Activated T-helper 17 cell treated with anti-CD3 and anti-CD28 coated beads, Interleukin-2, amount 50 U/mL, for 72 hours (primary cell): Measurements from ENCODE around the gene ANXA8. TPM values are rescaled to one million over a fixed set of nuclear protein-coding genes. Genes with fewer than 3 reads are reported as not detected.
"Not testable (repeated sequence)": the region's sequence is repeated elsewhere in the genome, so short reads cannot be mapped to it uniquely, and the experiment has no call there.

Experiments used
- ATAC-seq: fragments of 150-1000 bp; cut with Tn5 transposase; replicated peaks from 2 replicates; pipeline ENCODE4 v1.10.0; 2021; ENCODE audit warnings: mild to moderate bottlenecking, moderate library complexity
- H3K27ac Mint-ChIP-seq: one replicate; pipeline ENCODE4 v1.8.0; 2022; ENCODE audit warnings: mixed read lengths
- H3K27me3 Mint-ChIP-seq: one replicate; pipeline ENCODE4 v1.8.0; 2022; ENCODE audit warnings: mixed read lengths
- H3K36me3 Mint-ChIP-seq: one replicate; pipeline ENCODE4 v1.8.0; 2022; ENCODE audit warnings: low read depth, mild to moderate bottlenecking, mixed read lengths
- H3K4me1 Mint-ChIP-seq: one replicate; pipeline ENCODE4 v1.8.0; 2022; ENCODE audit warnings: mixed read lengths
- H3K4me3 Mint-ChIP-seq: one replicate; pipeline ENCODE4 v1.8.0; 2022; ENCODE audit warnings: mild to moderate bottlenecking, mixed read lengths
- H3K9me3 Mint-ChIP-seq: one replicate; pipeline ENCODE4 v1.8.0; 2022; ENCODE audit warnings: mixed read lengths
- total RNA-seq, 2 donors: library from RNA; stranded (reverse); gene quantifications; one replicate each; pipeline ENCODE4 v1.2.3, GENCODE V29; 2022

ANXA8 gene
- total RNA-seq, 2 donors from 2014 or later: not detected

- H3K9me3 Mint-ChIP-seq, H3K27me3 Mint-ChIP-seq, H3K4me3 Mint-ChIP-seq, H3K4me1 Mint-ChIP-seq, H3K27ac Mint-ChIP-seq, H3K36me3 Mint-ChIP-seq: not testable (repeated sequence)
- ATAC-seq: peak; percentile 97
Measured at GRCh38 chr10:47472647-47473046, 11.3 kb downstream of the ANXA8 start.

DNA sequence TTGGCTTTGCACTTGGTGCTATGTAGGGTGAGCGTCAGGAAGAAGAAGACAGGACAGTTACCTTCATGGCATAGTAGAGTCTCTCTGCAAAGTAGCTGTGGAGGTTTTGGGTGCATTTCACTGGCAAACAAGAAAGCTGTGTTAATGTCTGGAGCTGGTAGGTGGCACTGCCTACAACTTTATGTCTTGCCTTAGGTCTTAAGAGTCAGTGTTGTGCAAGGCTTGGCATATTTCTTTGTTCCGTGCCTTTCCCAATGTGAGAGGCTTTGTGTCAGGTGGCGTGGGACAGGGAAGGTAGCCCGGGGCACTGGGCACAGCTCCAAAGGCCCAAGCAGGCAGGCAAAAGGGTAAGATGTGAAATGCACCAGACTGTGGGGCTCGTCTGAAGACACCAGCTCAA, 11.8 kb downstream of the ANXA8 start:
- not testable (repeated sequence) for H3K27me3 Mint-ChIP-seq, H3K36me3 Mint-ChIP-seq, H3K9me3 Mint-ChIP-seq, H3K27ac Mint-ChIP-seq, H3K4me1 Mint-ChIP-seq, H3K4me3 Mint-ChIP-seq, ATAC-seq

GRCh38 chr10:47468731-47469528, 15.0 kb downstream of the ANXA8 start:
- not testable (repeated sequence) for H3K27me3 Mint-ChIP-seq, H3K27ac Mint-ChIP-seq

DNA sequence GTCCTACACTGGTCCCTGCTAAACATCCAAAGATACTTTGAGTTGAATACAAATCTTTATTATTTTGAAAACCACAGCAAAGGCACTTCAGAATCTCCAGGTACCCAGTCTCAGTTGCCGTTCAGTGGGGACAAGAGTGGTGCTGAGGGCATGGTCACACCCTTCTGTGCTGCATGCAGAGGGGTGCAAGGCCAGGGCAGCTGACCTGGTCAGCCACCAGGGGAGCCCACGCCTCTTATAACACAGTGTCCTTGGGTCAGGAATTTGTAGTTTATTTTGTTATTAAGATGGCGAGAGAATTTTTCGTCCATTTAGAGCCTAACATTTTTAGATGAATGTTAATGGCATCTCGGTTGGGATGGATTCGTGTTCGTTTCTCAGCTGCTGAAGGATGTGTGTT, 16.0 kb downstream of the ANXA8 start:
- ATAC-seq, H3K36me3 Mint-ChIP-seq, H3K4me3 Mint-ChIP-seq, H3K27ac Mint-ChIP-seq, H3K9me3 Mint-ChIP-seq, H3K4me1 Mint-ChIP-seq, H3K27me3 Mint-ChIP-seq: not testable (repeated sequence)

More at GRCh38 chr10:47468731-47469528, 15.0 kb downstream of the ANXA8 start:
- ATAC-seq, H3K4me1 Mint-ChIP-seq, H3K36me3 Mint-ChIP-seq, H3K9me3 Mint-ChIP-seq, H3K4me3 Mint-ChIP-seq: not testable (repeated sequence)

- not testable (repeated sequence) for H3K4me3 Mint-ChIP-seq, H3K9me3 Mint-ChIP-seq, H3K27me3 Mint-ChIP-seq, ATAC-seq, H3K27ac Mint-ChIP-seq, H3K36me3 Mint-ChIP-seq, H3K4me1 Mint-ChIP-seq
Measured at GRCh38 chr10:47467458-47467857, 16.5 kb downstream of the ANXA8 start.

DNA sequence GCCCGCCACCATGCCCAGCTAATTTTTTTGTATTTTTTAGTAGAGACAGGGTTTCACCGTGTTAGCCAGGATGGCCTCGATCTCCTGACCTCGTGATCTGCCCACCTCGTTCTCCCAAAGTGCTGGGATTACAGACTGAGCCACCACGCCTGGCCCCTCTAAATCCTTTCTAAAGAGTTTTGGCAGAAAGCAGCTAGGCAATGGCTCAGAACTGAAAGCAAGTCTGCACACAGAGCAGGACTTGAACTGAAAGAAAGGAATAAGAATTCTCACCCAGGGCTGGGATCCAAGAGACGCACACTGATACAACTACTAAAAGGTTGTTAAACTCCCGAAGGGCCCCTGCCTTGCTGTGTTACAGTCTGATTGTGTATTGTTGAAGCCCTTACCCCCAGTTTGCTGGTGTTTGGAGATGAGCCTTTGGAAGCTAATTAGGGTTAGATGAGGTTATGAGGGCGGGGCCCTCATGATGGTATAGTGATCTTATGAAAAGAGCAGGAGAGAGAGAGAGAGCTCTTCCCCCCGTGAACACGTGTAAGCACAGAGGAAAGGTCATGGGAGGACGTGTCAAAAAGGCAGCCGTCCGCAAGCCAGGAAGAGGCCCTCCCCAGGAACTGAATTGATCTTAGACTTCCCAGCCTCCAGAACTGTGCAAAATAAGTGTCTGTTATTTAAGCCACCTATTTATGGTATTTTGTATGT, 18.5 kb downstream of the ANXA8 start:
- H3K27me3 Mint-ChIP-seq, H3K9me3 Mint-ChIP-seq, H3K4me1 Mint-ChIP-seq, H3K4me3 Mint-ChIP-seq, H3K36me3 Mint-ChIP-seq, H3K27ac Mint-ChIP-seq, ATAC-seq: not testable (repeated sequence)

- H3K4me3 Mint-ChIP-seq, H3K36me3 Mint-ChIP-seq, H3K4me1 Mint-ChIP-seq, H3K27ac Mint-ChIP-seq, H3K9me3 Mint-ChIP-seq, H3K27me3 Mint-ChIP-seq, ATAC-seq: not testable (repeated sequence)
Measured at GRCh38 chr10:47462577-47463358, 21.1 kb downstream of the ANXA8 start.

- H3K4me3 Mint-ChIP-seq, H3K27ac Mint-ChIP-seq, H3K27me3 Mint-ChIP-seq, H3K36me3 Mint-ChIP-seq, H3K9me3 Mint-ChIP-seq, H3K4me1 Mint-ChIP-seq: not testable (repeated sequence)
- peak; percentile 61 for ATAC-seq
Measured at GRCh38 chr10:47461261-47461687, 22.6 kb downstream of the ANXA8 start.

DNA sequence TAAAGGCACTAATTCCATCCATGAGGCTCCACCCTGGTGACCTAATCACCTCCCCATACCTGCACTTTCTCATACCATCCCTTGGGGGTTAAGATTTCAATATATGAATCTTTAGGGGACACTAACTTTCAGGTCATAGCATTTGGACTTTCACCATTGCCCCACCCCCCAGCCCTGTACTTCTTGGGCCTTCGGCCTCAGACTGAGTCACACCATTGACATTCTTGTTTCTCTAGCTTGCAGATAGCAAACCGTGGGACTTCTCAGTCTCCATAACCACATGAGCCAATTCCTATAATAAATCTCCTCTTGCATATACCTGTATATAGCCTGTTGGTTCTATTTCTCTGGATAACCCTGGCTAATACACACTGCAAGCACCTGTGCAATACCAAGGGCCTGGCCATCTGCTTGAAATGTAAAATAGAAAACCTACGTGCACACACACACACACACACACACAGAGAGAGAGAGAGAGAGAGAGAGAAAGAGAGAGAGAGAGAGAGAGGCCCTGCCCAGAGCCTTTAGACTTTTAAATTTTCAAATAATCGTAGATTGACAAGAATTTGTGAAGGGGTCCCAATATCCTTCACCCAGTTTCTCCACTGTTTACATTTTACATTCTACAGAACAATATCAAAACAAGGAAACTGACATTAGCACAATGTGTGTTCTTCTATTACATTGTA, 25.3 kb downstream of the ANXA8 start:
- no peaks in the 10 kb centered on the region for H3K9me3 Mint-ChIP-seq
- peaks cover 10% of the 10 kb centered on the region for H3K27me3 Mint-ChIP-seq
- no peak overlapping the region for H3K4me3 Mint-ChIP-seq

DNA sequence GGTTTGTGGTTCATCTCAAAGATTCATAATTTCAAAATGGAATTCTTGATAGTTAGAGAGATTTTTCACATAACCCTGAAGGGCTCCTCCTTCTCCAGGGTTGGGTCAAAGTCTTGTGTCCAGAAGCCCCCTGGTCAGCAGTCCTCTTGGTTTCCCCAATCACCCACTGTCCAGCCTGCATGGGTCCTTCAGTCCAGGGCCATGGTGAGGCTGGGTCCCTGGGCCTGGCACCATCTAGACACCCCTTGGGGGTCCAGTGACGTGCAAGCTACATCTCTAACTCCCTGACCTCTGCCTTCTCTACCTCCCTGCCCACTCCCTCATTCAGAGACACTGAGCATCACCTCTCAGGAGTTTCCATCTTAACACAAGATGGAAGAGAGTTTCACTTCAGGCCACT, 26.1 kb downstream of the ANXA8 start:
- ATAC-seq: no peak
- Mint-ChIP-seq H3K4me1 (no peaks in the 10 kb centered on the region), H3K27me3 (peaks cover 15% of the 10 kb centered on the region), H3K4me3 (no peak overlapping the region), H3K36me3 (no peaks in the 10 kb centered on the region), H3K9me3 (no peaks in the 10 kb centered on the region), H3K27ac (no peak overlapping the region)

More for the DNA sequence above, 25.3 kb downstream of the ANXA8 start:
- no peaks in the 10 kb centered on the region for H3K4me1 Mint-ChIP-seq
- no peak overlapping the region for H3K27ac Mint-ChIP-seq
- no peak for ATAC-seq
- H3K36me3 Mint-ChIP-seq: no peaks in the 10 kb centered on the region

GRCh38 chr10:47457528-47457820, 26.4 kb downstream of the ANXA8 start:
- H3K9me3 Mint-ChIP-seq: no peaks in the 10 kb centered on the region
- peaks cover 15% of the 10 kb centered on the region for H3K27me3 Mint-ChIP-seq
- H3K4me3 Mint-ChIP-seq: no peak overlapping the region
- no peak overlapping the region for H3K27ac Mint-ChIP-seq
- no peak for ATAC-seq
- H3K36me3 Mint-ChIP-seq: no peaks in the 10 kb centered on the region
- H3K4me1 Mint-ChIP-seq: no peaks in the 10 kb centered on the region

DNA sequence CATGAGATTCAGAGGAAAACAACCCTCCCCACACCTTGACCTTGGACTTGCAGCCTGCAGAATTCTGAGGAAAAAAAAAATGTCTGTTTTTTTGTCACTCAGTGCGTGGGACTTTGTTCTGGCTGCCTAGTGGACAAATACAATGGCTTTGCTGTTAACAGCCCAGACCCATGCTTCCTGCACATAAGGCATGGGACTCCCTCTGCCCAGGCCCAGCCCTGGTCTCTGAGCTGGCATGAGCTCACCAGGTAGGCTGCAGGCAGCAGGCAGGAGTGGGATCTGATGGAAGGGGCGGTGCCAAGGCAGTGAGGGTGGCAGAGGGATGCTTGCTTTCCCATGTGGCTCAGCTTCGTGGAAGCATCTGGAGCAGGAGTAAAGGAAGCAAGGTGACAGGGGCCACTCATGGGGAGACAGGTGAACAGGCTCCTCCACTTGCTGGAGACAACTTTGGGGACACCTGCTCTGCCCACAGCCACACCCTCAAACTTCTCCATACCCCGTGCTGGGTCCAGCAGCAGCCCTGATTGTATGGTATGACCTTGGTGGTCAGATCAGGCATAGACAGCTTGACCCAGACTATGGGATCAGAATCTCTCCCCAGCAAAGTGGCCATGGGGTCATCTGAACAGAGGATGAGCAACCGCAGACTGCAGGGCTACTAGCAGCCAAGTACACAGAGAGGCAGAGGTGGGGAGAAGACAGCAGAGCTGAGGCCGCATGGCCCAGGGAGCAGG, 27.0 kb downstream of the ANXA8 start:
- no peaks in the 10 kb centered on the region for H3K36me3 Mint-ChIP-seq
- ATAC-seq: no peak
- H3K27ac Mint-ChIP-seq: no peak overlapping the region
- no peaks in the 10 kb centered on the region for H3K4me1 Mint-ChIP-seq
- H3K27me3 Mint-ChIP-seq: peaks cover 15% of the 10 kb centered on the region
- H3K4me3 Mint-ChIP-seq: no peak overlapping the region
- no peaks in the 10 kb centered on the region for H3K9me3 Mint-ChIP-seq

GRCh38 chr10:47456079-47456785, 27.7 kb downstream of the ANXA8 start:
- Mint-ChIP-seq H3K27ac (no peak overlapping the region), H3K4me3 (no peak overlapping the region), H3K4me1 (no peaks in the 10 kb centered on the region), H3K36me3 (no peaks in the 10 kb centered on the region), H3K9me3 (no peaks in the 10 kb centered on the region), H3K27me3 (peaks cover 15% of the 10 kb centered on the region)
- no peak for ATAC-seq
